ENCODE measurements around the gene MICU2.

DNA sequence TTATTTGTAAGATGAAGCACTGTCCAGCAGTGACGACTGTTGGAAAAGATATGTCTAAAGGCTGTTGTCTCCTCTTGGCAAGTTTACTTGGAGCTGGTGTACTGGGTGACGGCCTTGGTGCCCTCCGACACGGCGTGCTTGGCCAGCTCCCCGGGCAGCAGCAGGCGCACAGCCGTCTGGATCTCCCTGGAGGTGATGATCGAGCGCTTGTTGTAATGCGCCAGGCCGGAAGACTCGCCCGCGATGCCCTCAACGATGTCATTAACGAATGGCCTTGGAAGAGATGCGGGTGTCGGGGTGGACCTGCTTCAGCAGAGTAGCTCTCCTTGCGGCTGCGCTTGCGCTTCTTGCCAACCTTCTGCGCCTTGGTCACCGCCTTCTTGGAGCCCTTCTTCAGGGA, 120.2 kb downstream of the MICU2 start:
- TF ChIP-seq, protein P1, sequence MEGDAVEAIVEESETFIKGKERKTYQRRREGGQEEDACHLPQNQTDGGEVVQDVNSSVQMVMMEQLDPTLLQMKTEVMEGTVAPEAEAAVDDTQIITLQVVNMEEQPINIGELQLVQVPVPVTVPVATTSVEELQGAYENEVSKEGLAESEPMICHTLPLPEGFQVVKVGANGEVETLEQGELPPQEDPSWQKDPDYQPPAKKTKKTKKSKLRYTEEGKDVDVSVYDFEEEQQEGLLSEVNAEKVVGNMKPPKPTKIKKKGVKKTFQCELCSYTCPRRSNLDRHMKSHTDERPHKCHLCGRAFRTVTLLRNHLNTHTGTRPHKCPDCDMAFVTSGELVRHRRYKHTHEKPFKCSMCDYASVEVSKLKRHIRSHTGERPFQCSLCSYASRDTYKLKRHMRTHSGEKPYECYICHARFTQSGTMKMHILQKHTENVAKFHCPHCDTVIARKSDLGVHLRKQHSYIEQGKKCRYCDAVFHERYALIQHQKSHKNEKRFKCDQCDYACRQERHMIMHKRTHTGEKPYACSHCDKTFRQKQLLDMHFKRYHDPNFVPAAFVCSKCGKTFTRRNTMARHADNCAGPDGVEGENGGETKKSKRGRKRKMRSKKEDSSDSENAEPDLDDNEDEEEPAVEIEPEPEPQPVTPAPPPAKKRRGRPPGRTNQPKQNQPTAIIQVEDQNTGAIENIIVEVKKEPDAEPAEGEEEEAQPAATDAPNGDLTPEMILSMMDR (IDR thresholded peaks at IDR 0.05) = no peak
- TF ChIP-seq POLR2AphosphoS5 (IDR thresholded peaks at IDR 0.05) (no peak), POLR2A (IDR thresholded peaks at IDR 0.05) (no peak)
